NCI-H82 treated with DMSO at 0.1 percent for 48 hours (cell line): ENCODE data around the gene ITFG1.
"Not testable (repeated sequence)": the region's sequence is repeated elsewhere in the genome, so short reads cannot be mapped to it uniquely, and the experiment has no call there.

Experiments
- DNase-seq: peaks from one replicate; lab custom pipeline; 2025; ENCODE audit not compliant: unreplicated experiment; lab: John Stamatoyannopoulos, UW

The ITFG1 gene

GRCh38 chr16:47161464-47161863 is 299.4 kb downstream of the ITFG1 start:
- DNase-seq: no peak

DNA sequence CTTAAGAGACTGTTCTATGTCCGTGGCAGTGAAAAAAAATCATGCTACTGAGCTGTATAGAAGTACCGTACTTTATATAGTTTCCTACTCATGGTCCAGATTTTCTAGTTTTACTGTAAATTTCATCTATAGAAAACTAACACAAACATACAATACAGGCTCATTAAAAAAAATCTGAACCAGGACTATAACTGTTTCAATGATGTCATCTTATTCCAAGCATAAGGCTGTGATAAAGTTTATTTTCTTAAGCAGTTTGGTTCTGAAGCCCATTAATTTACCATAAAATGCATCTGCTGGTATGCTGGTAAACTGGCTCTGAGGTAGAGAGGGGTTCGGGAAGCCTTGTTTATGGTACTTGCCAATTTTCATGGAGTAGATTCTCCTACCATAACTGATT is 300.4 kb downstream of the ITFG1 start:
- no peak for DNase-seq

DNA sequence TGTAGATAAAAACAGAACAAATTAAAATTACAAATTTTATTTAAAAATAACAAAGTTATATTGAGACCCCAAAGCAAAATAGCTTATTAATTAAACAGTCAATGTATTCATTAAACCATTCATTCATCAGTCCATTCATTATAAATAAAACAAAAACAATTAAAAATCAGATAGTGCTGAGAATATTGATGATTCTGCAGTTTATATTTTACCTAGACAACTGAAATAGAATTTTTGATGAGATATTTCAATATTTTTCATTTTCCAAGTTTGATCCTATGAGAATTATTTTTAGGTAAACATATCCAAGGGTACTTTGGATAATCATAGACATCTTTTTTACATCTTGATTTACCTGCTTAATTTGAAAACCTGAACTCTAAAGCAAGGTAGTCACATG is 301.9 kb downstream of the ITFG1 start:
- no peak for DNase-seq

DNA sequence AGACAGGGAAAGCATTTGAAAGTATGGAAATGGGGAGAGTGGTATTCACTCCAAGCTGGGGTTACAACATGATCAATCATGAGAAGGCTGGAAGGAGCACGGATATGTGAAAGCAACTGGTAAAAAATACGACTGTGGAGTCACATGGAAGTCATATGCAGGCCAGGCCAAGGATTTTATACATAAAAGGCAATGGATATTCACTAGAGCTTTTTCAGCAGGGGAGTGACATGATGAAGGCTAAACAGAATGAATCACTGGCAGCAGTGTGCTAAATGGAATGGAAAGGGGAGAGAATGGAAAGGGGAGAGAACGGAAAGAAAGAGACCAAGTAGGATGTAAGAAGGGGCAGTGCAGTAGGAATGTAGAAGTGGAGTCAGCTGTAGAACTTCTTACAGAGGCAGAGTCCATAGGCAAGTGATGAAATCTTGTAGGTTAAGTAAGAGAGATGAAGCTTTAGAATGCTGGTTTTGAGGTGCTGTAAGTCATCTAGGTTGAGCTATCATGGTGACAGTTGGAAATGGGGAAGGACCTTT is 304.1 kb downstream of the ITFG1 start:
- no peak for DNase-seq

DNA sequence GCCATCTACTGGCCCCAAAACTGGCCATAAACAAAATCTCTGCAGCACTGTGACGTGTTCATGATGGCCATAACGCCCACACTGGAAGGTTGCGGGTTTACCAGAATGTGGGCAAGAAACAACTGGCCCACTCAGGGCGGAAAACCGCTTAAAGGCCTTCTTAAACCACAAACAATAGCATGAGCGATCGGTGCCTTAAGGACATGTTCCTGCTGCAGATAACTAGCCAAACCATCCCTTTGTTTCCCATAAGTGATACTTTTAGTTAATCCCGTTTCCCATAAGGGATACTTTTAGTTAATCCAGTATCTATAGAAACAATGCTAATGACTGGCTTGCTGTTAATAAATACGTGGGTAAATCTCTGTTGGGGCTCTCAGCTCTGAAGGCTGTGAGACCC is 308.4 kb downstream of the ITFG1 start:
- not testable (repeated sequence) for DNase-seq

GRCh38 chr16:47150067-47150466 is 310.8 kb downstream of the ITFG1 start:
- DNase-seq: no peak

DNA sequence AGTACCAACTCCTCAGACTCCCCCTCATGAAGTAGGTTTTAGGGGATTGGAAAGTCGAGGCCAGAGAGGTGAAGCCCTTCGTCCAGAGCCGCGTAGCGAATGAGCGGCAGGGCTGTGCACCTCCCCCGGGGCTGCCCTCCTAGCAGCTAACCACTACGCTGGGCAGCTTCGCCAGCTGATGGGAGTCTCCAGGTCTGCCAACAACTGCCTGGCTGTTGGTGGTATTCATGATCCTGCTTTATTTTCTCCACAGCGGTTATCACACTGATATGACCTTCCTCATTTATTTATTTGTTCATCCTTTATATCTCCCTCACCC is 316.3 kb downstream of the ITFG1 start:
- no peak for DNase-seq

GRCh38 chr16:47143677-47144558 is 316.9 kb downstream of the ITFG1 start, which contains the start of gene NETO2:
Gene NETO2 (minus strand): TSS chr16:47143945. CDS start chr16:47143612, 333 bp downstream.
- DNase-seq: no peak

GRCh38 chr16:47142821-47143676 is 317.8 kb downstream of the ITFG1 start:
- peak; percentile 20 for DNase-seq

DNA sequence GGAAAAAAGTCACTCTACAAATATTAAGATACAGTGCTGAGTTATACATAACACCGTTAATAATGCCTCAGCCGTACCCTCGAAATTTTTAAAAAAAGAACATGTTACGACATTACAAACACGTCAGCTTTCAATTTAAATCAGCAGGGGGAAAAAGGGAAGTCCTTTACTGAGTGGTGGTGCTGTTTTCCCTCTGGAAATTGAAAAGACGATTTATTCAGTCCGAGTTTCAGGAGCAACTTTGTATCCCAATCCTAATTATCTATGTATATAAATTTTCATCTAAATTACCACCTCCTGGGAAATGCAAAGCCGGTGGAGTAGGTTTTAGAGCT is 318.4 kb downstream of the ITFG1 start:
- no peak for DNase-seq

DNA sequence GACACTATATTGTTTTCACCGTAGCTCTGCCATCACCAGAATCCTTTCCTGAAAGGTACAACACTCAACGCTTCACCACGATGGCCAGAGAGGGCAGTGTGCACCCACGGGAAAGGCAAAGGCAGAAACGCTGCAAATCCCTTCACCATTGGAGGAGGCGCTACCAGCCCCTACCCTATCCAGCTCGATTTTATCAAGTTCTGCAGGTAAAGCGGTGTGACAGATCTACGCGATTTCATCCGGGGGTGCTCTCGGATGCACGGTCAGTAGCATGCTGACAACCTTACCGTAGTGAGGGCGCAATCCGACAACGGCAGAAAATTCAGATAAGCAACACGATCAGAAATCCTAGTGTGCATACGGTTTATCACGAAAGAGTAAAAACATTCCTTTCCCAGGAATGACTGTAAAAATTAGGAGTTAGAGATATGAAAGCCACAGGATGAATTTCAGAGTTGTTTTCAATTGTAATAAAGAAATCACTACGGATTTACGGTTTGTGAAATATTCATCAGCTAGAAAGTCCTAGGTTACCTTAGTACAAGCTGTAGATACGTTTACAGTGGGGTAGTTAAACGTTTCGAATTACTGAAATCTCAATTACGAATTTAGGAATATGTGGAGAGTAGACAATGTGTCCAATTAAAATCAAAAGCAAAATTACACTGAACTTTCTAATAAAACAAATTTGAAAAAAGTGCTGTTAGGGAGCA is 318.9 kb downstream of the ITFG1 start:
- DNase-seq: peak; percentile 79

GRCh38 chr16:47140686-47141085 is 320.2 kb downstream of the ITFG1 start:
- DNase-seq: no peak

GRCh38 chr16:47139561-47140185 is 321.2 kb downstream of the ITFG1 start:
- no peak for DNase-seq

GRCh38 chr16:47137925-47138324 is 322.9 kb downstream of the ITFG1 start:
- not testable (repeated sequence) for DNase-seq

GRCh38 chr16:47136099-47136842 is 324.6 kb downstream of the ITFG1 start:
- DNase-seq: no peak

DNA sequence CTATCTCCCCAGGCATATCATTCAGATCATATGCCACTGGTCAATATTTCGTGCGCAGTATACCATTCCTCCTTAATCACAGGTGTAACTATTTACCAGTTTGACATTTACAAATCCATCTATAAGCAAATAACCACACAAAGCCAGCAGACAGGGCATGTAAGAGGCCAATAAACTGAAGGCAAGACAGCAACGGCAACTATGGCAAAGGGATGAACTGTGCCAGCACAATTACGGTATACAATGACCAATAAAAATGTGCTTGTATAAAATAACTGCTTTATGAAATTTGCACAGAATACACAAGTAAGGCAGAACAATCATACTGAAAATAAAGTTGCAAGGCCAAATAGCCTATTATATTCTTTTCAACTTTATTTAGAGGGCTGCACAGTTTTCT is 326.3 kb downstream of the ITFG1 start:
- no peak for DNase-seq

DNA sequence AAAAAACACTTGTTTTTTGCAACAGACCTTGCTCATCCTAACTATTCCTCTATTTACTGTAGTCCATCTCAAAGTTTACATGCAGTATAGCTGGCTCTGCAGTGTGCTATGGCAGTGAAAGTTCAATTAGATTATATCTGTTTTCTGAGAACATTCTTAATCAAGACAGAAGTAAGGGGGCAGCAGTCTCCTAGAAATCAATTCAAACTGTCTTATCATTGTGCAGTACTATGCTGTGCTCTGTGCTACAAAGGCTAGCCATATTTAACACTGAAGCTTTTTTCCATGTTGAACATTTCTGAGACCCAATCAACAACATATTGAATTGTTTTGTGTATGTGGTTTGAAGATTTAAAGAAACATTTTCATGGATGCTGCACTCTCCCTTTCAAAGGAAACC is 328.6 kb downstream of the ITFG1 start:
- no peak for DNase-seq

DNA sequence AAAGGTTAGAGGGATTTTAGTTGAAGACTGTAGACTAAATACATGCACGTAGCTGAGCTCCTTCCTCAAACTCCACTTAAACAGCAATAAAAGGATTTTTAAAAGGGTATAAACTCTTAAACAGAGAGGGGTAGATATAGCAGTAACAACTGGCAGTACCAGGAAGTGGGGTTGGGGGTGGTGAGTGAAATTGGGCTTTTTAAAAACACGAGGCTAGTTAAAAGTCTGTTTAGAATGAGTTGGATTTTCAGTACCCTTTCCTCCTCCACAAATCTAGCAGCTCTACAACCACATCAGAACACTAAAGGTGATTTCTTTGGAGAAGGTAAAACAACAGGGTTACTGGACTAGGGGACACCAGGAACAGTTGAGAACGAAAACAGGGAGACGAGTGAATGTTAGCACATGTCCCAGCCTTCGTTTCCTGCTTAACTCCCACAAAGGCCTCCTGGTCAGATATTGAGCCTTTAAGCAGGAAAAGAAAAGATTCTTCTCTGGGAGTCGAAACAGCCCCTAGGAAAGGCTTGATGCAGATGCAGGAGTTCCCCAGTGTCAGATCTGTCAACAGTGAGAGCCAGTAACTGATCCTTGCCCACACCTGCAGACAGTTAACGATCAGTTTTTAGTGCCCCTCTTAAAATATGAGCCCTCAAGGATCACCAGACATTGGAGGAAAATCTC is 331.0 kb downstream of the ITFG1 start:
- no peak for DNase-seq

GRCh38 chr16:47127541-47127940 is 333.3 kb downstream of the ITFG1 start:
- DNase-seq: no peak

- no peak for DNase-seq
Measured at GRCh38 chr16:47125757-47126156, 335.1 kb downstream of the ITFG1 start.
